HEK293 (cell line): ENCODE results near the gene TSPAN1.

Source experiments
- TCF7L2 ChIP-seq: IDR thresholded peaks from 2 replicates; pipeline ENCODE4 v1.6.1; 2011; ENCODE audit warnings: low read depth, mild to moderate bottlenecking, inconsistent platforms, low read length, moderate library complexity, borderline replicate concordance
- ZNF473 ChIP-seq: fragments of 450-650 bp; formaldehyde crosslinking; IDR thresholded peaks from 2 replicates; pipeline ENCODE4 v1.5.1; 2017; ENCODE audit warnings: missing biosample characterization, missing genetic modification characterization
- ZNF76 ChIP-seq: fragments of 450-650 bp; formaldehyde crosslinking; IDR thresholded peaks from 2 replicates; pipeline ENCODE4; 2016; ENCODE audit warnings: low read depth, missing biosample characterization, missing genetic modification characterization, borderline replicate concordance
- ZSCAN16 ChIP-seq: fragments of 450-650 bp; formaldehyde crosslinking; IDR thresholded peaks from 2 replicates; pipeline ENCODE4 v1.5.1; 2016; ENCODE audit warnings: missing biosample characterization, missing genetic modification characterization
- TF ChIP-seq, protein P1 (sequence below): fragments of 450-650 bp; formaldehyde crosslinking; IDR thresholded peaks from 2 replicates; pipeline ENCODE4 v1.5.1; 2016; ENCODE audit warnings: missing biosample characterization, missing genetic modification characterization

DNA sequence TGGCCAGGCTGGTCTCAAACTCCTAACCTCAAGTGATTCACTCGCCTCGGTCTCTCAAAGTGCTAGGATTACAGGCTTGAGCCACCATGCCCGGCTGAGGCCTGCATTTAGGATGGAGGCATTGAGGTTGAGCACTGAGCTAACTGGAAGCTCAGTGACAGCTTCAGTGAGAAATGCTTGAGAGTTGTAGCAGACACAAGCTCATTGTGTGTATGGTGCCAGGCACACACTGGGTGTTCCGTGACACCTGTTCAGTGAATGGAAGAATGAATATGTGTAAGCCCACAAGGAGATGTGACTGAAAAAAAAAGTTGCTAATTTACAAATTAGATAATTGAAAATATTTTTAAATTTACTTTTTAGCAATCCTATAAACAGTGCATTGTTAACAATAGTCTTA, 50.1 kb downstream of the TSPAN1 start:
- TF ChIP-seq, protein P1, sequence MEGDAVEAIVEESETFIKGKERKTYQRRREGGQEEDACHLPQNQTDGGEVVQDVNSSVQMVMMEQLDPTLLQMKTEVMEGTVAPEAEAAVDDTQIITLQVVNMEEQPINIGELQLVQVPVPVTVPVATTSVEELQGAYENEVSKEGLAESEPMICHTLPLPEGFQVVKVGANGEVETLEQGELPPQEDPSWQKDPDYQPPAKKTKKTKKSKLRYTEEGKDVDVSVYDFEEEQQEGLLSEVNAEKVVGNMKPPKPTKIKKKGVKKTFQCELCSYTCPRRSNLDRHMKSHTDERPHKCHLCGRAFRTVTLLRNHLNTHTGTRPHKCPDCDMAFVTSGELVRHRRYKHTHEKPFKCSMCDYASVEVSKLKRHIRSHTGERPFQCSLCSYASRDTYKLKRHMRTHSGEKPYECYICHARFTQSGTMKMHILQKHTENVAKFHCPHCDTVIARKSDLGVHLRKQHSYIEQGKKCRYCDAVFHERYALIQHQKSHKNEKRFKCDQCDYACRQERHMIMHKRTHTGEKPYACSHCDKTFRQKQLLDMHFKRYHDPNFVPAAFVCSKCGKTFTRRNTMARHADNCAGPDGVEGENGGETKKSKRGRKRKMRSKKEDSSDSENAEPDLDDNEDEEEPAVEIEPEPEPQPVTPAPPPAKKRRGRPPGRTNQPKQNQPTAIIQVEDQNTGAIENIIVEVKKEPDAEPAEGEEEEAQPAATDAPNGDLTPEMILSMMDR: no peak
- TF ChIP-seq ZNF473 (tag by site-specific recombination) (no peak), ZSCAN16 (tag by site-specific recombination) (no peak), TCF7L2 (no peak), ZNF76 (tag by site-specific recombination) (no peak)
